ENCODE data around the gene CNR2. TPM values are rescaled to one million over a fixed set of nuclear protein-coding genes. Genes with fewer than 3 reads are reported as not detected.

Gene CNR2
- total RNA-seq, 4 donors from 2014 or later = 1.6 to 3.4 TPM; not detected in 2

DNA sequence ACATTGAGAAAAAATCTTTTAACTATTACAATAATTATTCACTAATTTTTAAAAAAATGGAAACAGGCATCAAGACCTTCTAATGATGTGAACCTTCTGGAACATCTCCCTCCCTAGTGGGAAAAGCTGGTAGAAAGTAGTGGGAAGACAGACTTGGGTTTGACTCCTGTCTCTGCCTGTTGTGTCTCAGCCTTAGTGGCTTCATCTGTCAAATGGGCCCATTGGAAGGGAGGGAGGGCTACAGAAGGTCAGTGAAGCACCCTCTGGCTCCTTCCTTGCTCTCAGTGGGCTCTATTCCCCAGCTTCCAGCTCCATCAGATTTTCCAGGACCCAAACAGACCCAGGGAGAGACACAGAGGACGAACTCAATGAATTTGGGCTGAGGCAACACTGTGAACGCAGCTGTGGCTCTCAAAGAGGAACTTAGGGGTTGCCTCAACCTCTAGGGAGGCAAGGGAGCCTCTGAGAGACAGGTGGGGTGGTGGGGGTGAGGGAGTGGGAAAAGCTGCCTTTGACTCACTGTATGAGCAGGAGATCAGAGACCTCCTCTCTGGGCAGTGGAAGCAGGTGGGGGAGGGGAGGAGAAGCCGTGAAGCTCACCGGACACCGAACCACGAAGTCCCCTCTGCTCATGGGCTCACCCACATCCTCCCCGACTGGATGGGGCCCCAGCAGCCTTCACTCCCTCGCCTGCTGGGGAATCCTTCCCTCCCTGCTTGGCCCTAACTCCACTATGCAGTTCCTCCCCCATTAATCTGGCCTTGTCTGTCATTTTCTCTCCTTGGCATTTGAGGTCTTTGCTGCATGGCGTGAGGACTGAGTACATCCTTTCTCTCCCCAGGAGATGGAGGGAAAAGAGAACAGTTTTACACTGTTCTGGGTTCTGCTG, 4.5 kb downstream of the CNR2 start:
- peaks cover 0 to 7% (median 0%) of the 10 kb centered on the region in 4 donors for H3K4me1 ChIP-seq
- intact Hi-C loops (cut with DNase I; ENCODE audit: low total_unique reads) = no loop called here
- H3K9me3 ChIP-seq = no peaks in the 10 kb centered on the region
- H3K4me3 ChIP-seq = no peak overlapping the region
- WGBS, 2 donors (ENCODE audit: low coverage in 1 of 2) = 56 to 100% methylated on average over 1 to 9 of the region's 9 CpGs
- H3K27ac ChIP-seq = peak overlapping the region in 1 of 4 donors; percentile 43
- no peaks in the 10 kb centered on the region for H3K36me3 ChIP-seq
- in situ Hi-C loops (cut with MboI; ENCODE audit: low pct_ligation_motif_present in 1 of 4, low pct_unique_long_range_greater_than_20kb in 1 of 4, low sequenced_read_pairs in 3 of 4) = loop anchor here in 1 of 4 donors (25.0 kb wide), 1 partner anchor 96 kb away; the partner anchor contains the start of gene GALE
- DNase-seq = peak; percentile 38
- TF ChIP-seq EP300 (IDR thresholded peaks at IDR 0.05; ENCODE audit: low read depth) (no peak), POLR2A (IDR thresholded peaks at IDR 0.05) (no peak), POLR2AphosphoS5 (IDR thresholded peaks at IDR 0.05) (no peak)
- TF ChIP-seq, protein P1, sequence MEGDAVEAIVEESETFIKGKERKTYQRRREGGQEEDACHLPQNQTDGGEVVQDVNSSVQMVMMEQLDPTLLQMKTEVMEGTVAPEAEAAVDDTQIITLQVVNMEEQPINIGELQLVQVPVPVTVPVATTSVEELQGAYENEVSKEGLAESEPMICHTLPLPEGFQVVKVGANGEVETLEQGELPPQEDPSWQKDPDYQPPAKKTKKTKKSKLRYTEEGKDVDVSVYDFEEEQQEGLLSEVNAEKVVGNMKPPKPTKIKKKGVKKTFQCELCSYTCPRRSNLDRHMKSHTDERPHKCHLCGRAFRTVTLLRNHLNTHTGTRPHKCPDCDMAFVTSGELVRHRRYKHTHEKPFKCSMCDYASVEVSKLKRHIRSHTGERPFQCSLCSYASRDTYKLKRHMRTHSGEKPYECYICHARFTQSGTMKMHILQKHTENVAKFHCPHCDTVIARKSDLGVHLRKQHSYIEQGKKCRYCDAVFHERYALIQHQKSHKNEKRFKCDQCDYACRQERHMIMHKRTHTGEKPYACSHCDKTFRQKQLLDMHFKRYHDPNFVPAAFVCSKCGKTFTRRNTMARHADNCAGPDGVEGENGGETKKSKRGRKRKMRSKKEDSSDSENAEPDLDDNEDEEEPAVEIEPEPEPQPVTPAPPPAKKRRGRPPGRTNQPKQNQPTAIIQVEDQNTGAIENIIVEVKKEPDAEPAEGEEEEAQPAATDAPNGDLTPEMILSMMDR (IDR thresholded peaks at IDR 0.05) = no peak
- H3K27me3 ChIP-seq = peaks cover 19% of the 10 kb centered on the region

DNA sequence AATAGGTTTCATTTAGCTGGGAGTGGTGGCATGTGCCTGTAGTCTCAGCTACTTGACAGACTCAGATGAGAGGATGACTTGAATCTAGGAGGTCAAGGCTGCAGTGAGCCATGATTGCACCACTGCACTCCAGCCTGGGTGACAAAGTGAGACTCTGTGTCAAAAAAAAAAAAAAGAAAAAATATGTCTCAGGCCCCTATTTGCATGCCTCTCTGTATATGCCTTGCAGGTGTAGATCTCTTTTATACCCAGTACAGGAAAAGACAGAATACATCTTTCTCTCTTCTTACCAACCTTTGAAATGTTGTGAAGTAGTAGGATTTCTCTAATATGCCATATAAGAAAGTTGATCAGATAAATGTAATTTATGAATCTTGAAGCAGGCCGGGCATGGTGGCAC, 6.4 kb downstream of the CNR2 start:
- peaks cover 0 to 6% (median 0%) of the 10 kb centered on the region in 4 donors for H3K4me1 ChIP-seq
- H3K4me3 ChIP-seq = no peak overlapping the region

DNA sequence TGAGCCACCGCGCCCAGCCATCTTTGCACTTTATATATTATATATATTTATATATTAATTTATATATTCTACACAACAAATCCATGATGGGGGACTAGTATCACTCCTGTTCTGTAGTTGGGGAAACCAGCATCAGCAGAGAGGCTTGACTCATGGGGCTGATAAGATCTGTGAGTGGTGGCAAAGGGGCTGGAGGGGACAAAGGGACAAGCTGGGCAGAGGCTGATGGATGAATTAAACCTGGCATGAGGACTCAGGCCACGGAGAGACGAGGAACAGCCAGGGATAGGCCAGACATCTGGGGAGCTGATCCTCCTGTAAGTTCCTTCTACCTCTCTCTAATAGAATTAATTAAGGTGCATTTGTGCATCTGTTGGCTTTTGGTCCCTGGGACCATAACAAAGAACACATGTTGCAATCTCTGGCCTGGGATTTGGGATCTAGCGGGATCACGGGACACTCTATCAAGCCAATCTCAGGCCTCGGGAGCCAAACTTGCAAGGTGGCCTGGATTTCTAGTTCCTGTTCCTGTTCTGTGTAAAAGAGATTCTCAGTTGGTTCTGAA, 7.6 kb downstream of the CNR2 start:
- Histone ChIP-seq H3K36me3 (no peaks in the 10 kb centered on the region), H3K4me1 (peaks cover 0 to 6% (median 0%) of the 10 kb centered on the region in 4 donors), H3K27me3 (peaks cover 35% of the 10 kb centered on the region), H3K27ac (no peak overlapping the region), H3K9me3 (no peaks in the 10 kb centered on the region), H3K4me3 (no peak overlapping the region)
- in situ Hi-C loops (cut with MboI; ENCODE audit: low pct_ligation_motif_present in 1 of 4, low pct_unique_long_range_greater_than_20kb in 1 of 4, low sequenced_read_pairs in 3 of 4) = loop anchor here in 1 of 4 donors (25.0 kb wide), 1 partner anchor 93 kb away; the partner anchor contains the start of gene GALE
- WGBS, 2 donors (ENCODE audit: low coverage in 1 of 2) = 91 to 94% methylated on average over 2 to 7 of the region's 7 CpGs
- TF ChIP-seq POLR2A (IDR thresholded peaks at IDR 0.05) (no peak), POLR2AphosphoS5 (IDR thresholded peaks at IDR 0.05) (no peak), EP300 (IDR thresholded peaks at IDR 0.05; ENCODE audit: low read depth) (no peak)
- TF ChIP-seq, protein P1 (IDR thresholded peaks at IDR 0.05) = no peak
- intact Hi-C loops (cut with DNase I; ENCODE audit: low total_unique reads) = no loop called here
- no peak for DNase-seq

More for the DNA sequence above, 6.4 kb downstream of the CNR2 start:
- WGBS, 2 donors (ENCODE audit: low coverage in 1 of 2) = 70 to 75% methylated on average over 1 of the region's 1 CpG
- no peak overlapping the region for H3K27ac ChIP-seq
- no peak for DNase-seq
- H3K27me3 ChIP-seq = peaks cover 35% of the 10 kb centered on the region
- no peaks in the 10 kb centered on the region for H3K9me3 ChIP-seq
- in situ Hi-C loops (cut with MboI; ENCODE audit: low pct_ligation_motif_present in 1 of 4, low pct_unique_long_range_greater_than_20kb in 1 of 4, low sequenced_read_pairs in 3 of 4) = loop anchor here in 1 of 4 donors (25.0 kb wide), 1 partner anchor 94 kb away; the partner anchor contains the start of gene GALE
- intact Hi-C loops (cut with DNase I; ENCODE audit: low total_unique reads) = no loop called here
- TF ChIP-seq POLR2A (IDR thresholded peaks at IDR 0.05) (no peak), POLR2AphosphoS5 (IDR thresholded peaks at IDR 0.05) (no peak), EP300 (IDR thresholded peaks at IDR 0.05; ENCODE audit: low read depth) (no peak)
- TF ChIP-seq, protein P1 (IDR thresholded peaks at IDR 0.05) = no peak
- H3K36me3 ChIP-seq = no peaks in the 10 kb centered on the region

DNA sequence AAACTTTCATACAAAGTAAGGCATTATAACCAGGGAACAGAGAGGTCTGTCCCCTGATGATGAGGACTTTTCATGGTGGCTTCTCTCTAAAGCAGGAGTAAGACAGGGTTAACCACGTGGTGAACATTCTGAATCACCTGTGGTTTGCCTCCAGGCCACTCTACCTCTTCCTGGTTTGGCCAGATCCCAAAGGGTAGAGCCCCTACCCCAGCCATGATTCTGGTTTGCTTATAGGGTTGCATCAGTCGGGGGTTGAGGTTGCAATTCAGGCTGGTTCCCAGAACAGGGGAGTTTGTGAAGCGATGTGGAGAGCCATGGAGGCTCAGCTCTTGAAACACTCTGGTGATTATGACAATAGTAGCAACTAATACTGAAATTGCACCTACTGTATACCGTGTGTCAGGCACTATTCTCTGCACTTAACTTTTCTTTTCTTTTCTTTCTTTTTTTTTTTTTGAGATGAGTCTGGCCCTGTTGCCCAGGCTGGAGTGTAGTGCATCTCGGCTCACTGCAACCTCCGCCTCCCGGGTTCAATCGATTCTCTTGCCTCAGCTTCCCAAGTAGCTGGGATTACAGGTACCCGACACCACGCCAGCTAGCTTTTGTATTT, 8.3 kb downstream of the CNR2 start:
- no peak for DNase-seq
- WGBS, 2 donors (ENCODE audit: low coverage in 1 of 2) = 66 to 82% methylated on average over 3 to 10 of the region's 10 CpGs
- in situ Hi-C loops (cut with MboI; ENCODE audit: low pct_ligation_motif_present in 1 of 4, low pct_unique_long_range_greater_than_20kb in 1 of 4, low sequenced_read_pairs in 3 of 4) (loop anchor here in 1 of 4 donors (25.0 kb wide), 1 partner anchor 93 kb away; the partner anchor contains the start of gene GALE), intact Hi-C loops (cut with DNase I; ENCODE audit: low total_unique reads) (no loop called here)
- Histone ChIP-seq H3K4me1 (peaks cover 0 to 6% (median 0%) of the 10 kb centered on the region in 4 donors), H3K9me3 (no peaks in the 10 kb centered on the region), H3K4me3 (no peak overlapping the region), H3K27me3 (peaks cover 35% of the 10 kb centered on the region), H3K36me3 (no peaks in the 10 kb centered on the region), H3K27ac (no peak overlapping the region)
- TF ChIP-seq EP300 (IDR thresholded peaks at IDR 0.05; ENCODE audit: low read depth) (no peak), POLR2AphosphoS5 (IDR thresholded peaks at IDR 0.05) (no peak)
- TF ChIP-seq, protein P1 (IDR thresholded peaks at IDR 0.05) = no peak

Data from transverse colon (tissue), 4 donors.